ENCODE measurements around the gene FNTB.

DNA sequence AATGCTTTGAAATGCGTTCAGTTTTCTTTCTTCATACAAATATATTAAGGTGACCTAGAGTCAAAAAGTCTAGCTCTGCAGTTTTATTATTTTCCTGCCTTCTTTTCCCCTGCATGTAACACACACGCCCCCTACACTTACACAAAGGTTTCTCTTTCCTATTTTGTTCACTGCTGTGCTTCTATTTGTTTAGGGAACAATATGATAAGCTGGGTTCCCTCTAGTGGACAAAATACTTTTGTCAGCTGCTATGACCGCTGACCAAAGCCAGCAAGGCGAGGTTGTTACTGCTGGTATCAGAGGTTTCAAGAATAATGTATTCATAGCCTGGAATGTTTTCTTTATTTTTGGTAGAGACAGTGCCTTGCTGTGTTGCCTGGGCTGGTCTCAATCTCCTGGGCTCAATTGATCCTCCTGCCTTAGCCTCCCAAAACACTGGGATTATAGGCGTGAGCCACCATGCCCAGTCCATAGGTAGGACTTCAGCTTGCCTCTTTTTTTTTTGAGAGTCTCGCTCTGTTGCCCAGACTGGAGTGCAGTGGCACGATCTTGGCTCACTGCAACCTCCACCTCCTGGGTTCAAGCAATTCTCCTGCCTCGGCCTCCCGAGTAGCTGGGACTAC lies 33.4 kb downstream of the FNTB start:
- no peak for TF ChIP-seq TAF1 (IDR thresholded peaks at IDR 0.05; ENCODE audit: borderline replicate concordance, low read depth, low read length)
- no peak for TF ChIP-seq POLR2A (IDR thresholded peaks at IDR 0.05; ENCODE audit: low read depth, low read length)
